Ecto neural progenitor cell (in vitro differentiated cells): ENCODE data around the gene SATB2.

Source experiments
- DNase-seq: peaks from one replicate; pipeline ENCODE4 v3.0.0-alpha.2; 2018; ENCODE audit warnings: low spot score

The SATB2 gene

GRCh38 chr2:199457147-199458008 lies at the start of gene SATB2:
Gene SATB2 (minus strand): TSS chr2:199457939. CDS start chr2:199456037, 1,902 bp downstream.
- peak; percentile 73 for DNase-seq

GRCh38 chr2:199505755-199506403 lies 48.1 kb upstream of the SATB2 start:
- DNase-seq: no peak

- no peak for DNase-seq
Measured at GRCh38 chr2:199503148-199503547, 45.4 kb upstream of the SATB2 start.

GRCh38 chr2:199499005-199499404 lies 41.3 kb upstream of the SATB2 start:
- DNase-seq: no peak

GRCh38 chr2:199495147-199495546 lies 37.4 kb upstream of the SATB2 start:
- no peak for DNase-seq

GRCh38 chr2:199490049-199490448 lies 32.3 kb upstream of the SATB2 start:
- no peak for DNase-seq

GRCh38 chr2:199488772-199489400 lies 31.1 kb upstream of the SATB2 start:
- DNase-seq: peak; percentile 72

GRCh38 chr2:199485732-199486335 lies 28.1 kb upstream of the SATB2 start:
- peak; percentile 78 for DNase-seq

- no peak for DNase-seq
Measured at GRCh38 chr2:199484927-199485326, 27.2 kb upstream of the SATB2 start.

- no peak for DNase-seq
Measured at GRCh38 chr2:199480966-199481365, 23.2 kb upstream of the SATB2 start.

GRCh38 chr2:199477277-199477834 lies 19.6 kb upstream of the SATB2 start:
- DNase-seq: no peak

- DNase-seq: peak; percentile 92
Measured at GRCh38 chr2:199471443-199472057, 13.8 kb upstream of the SATB2 start.

- DNase-seq: peak; percentile 54
Measured at GRCh38 chr2:199470672-199471442, 13.1 kb upstream of the SATB2 start.

GRCh38 chr2:199470361-199470671 lies 12.6 kb upstream of the SATB2 start:
- DNase-seq: no peak

GRCh38 chr2:199469514-199470360 lies 12.0 kb upstream of the SATB2 start:
- DNase-seq: no peak

GRCh38 chr2:199468561-199469513 lies 11.1 kb upstream of the SATB2 start:
- peak; percentile 63 for DNase-seq

GRCh38 chr2:199467066-199467822 lies 9.5 kb upstream of the SATB2 start:
- peak; percentile 56 for DNase-seq

GRCh38 chr2:199466692-199467065 lies 8.9 kb upstream of the SATB2 start:
- DNase-seq: no peak
